ENCODE measurements around the gene KSR2. TPM values are rescaled to one million over a fixed set of nuclear protein-coding genes. Genes with fewer than 3 reads are reported as not detected.

KSR2 gene
- total and polyA plus RNA-seq, 2 of the 13 experiments (the other 11 are each of a cell fraction or from before 2014, with no cell fraction given), result 0.02 TPM; not detected in 1

GRCh38 chr12:117714203-117714602 lies 254.6 kb downstream of the KSR2 start:
- in situ Hi-C loops (cut with HindIII; ENCODE audit: extremely low pct_ligation_motif_present, low pct_unique_long_range_greater_than_20kb) (no loop called here), intact Hi-C loops (cut with micrococcal nuclease; ENCODE audit: unreplicated experiment) (no loop called here)
- H3K27me3 ChIP-seq (ENCODE audit: control insufficient read depth in 1 of 2, insufficient read depth in 2 of 2, low read length in 2 of 2), result peaks cover 0 to 6% of the 10 kb centered on the region in 2 experiments; a peak in 1 of 5 replicates

More at GRCh38 chr12:117714203-117714602, 254.6 kb downstream of the KSR2 start:
- H3K4me3 ChIP-seq (replicated peaks in 1 of 3; ENCODE audit: insufficient read depth in 1 of 3, low read depth in 2 of 3, low read length in 3 of 3), result no peak overlapping the region
- BruUV-seq (replicated peaks), result no TSS peak
- no peaks in the 10 kb centered on the region for H3K36me3 ChIP-seq (replicated peaks in 1 of 2; ENCODE audit: control insufficient read depth in 1 of 2, insufficient read depth in 2 of 2, low read length in 2 of 2)
- ChIA-PET POLR2A (no interaction called here), CTCF (ENCODE audit: low intra/inter-chr PET ratio, low total read pairs) (no interaction called here)
- no peaks in the 10 kb centered on the region for H3K4me1 ChIP-seq (ENCODE audit: insufficient read depth, low read length)
- no peaks in the 10 kb centered on the region for H3K79me2 ChIP-seq (ENCODE audit: insufficient read depth, low read length)
- H3K9me3 ChIP-seq (ENCODE audit: low read length), result no peaks in the 10 kb centered on the region
- WGBS (ENCODE audit: low lambda C conversion rate), result 14% methylated on average over 4 of the region's 4 CpGs
- ATAC-seq (no peak), FAIRE-seq (no peak), DNase-seq (ENCODE audit: low spot score) (no peak)
- no peak overlapping the region for H3K27ac ChIP-seq (ENCODE audit: extremely low read length, insufficient read depth, low read length)
- H3K4me2 ChIP-seq (ENCODE audit: low read depth, low read length), result no peak overlapping the region
- TF ChIP-seq THAP11 (CRISPR knock-in tag; IDR thresholded peaks at IDR 0.05) (no peak), ZNF224 (CRISPR knock-in tag; IDR thresholded peaks at IDR 0.05) (no peak), PRMT3 (CRISPR knock-in tag; IDR thresholded peaks at IDR 0.05; ENCODE audit: borderline replicate concordance, low read depth) (no peak), ZNF253 (CRISPR knock-in tag; IDR thresholded peaks at IDR 0.05; ENCODE audit: borderline replicate concordance) (no peak), ZNF431 (CRISPR knock-in tag; IDR thresholded peaks at IDR 0.05; ENCODE audit: borderline replicate concordance, low read depth) (no peak), FOXM1 (CRISPR knock-in tag; IDR thresholded peaks at IDR 0.05) (no peak), TP53 (CRISPR knock-in tag; conservative IDR thresholded peaks at IDR 0.05) (no peak), ZNF530 (CRISPR knock-in tag; IDR thresholded peaks at IDR 0.05; ENCODE audit: low read depth) (no peak), ZNF766 (CRISPR knock-in tag; IDR thresholded peaks at IDR 0.05; ENCODE audit: borderline replicate concordance) (no peak), KLF6 (CRISPR knock-in tag; IDR thresholded peaks at IDR 0.05) (no peak)
- TF ChIP-seq, protein P1, sequence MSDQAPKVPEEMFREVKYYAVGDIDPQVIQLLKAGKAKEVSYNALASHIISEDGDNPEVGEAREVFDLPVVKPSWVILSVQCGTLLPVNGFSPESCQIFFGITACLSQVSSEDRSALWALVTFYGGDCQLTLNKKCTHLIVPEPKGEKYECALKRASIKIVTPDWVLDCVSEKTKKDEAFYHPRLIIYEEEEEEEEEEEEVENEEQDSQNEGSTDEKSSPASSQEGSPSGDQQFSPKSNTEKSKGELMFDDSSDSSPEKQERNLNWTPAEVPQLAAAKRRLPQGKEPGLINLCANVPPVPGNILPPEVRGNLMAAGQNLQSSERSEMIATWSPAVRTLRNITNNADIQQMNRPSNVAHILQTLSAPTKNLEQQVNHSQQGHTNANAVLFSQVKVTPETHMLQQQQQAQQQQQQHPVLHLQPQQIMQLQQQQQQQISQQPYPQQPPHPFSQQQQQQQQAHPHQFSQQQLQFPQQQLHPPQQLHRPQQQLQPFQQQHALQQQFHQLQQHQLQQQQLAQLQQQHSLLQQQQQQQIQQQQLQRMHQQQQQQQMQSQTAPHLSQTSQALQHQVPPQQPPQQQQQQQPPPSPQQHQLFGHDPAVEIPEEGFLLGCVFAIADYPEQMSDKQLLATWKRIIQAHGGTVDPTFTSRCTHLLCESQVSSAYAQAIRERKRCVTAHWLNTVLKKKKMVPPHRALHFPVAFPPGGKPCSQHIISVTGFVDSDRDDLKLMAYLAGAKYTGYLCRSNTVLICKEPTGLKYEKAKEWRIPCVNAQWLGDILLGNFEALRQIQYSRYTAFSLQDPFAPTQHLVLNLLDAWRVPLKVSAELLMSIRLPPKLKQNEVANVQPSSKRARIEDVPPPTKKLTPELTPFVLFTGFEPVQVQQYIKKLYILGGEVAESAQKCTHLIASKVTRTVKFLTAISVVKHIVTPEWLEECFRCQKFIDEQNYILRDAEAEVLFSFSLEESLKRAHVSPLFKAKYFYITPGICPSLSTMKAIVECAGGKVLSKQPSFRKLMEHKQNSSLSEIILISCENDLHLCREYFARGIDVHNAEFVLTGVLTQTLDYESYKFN (CRISPR knock-in tag; conservative IDR thresholded peaks at IDR 0.05), result no peak
- H4K20me1 ChIP-seq (ENCODE audit: insufficient read depth, low read length), result no peaks in the 10 kb centered on the region
- no peak overlapping the region for H2AFZ ChIP-seq (ENCODE audit: low read length)
- H3K9ac ChIP-seq (ENCODE audit: insufficient read depth, low read depth, low read length), result no peak overlapping the region

Data from HepG2 (cell line).